ENCODE results near the gene DNAJC8.

DNA sequence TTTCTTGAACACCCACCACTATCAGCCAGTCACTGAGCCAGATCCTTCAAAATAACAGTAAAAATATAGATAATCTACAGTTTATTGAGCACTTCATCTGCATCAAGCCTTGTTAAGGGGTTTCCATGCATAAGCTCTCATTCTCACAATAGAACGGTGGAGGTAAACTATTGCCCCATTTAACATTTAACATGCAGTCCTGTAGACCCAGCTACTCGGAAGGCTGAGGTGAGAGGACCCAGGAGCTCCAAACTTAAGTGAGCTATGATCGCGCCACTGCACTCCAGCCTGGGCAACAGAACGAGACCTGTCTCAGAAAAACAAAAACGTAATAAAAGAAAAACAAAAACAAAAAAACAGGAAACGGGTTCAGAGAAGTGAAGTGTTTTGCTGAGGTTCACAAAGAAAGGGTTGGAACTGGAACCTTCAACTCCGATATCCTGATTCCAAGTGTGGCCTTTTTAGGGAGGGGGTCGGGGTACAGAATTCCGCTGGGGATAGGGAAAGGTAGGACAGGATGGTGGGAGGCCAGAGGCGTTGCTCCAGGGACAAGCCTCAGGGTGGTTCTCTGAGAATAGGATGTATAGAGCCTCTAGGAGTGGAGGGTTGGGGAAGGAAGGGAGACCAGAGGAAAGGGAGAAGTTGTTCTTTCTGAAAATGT lies 14.9 kb upstream of the DNAJC8 start:
- TF ChIP-seq POLR2AphosphoS5 (IDR thresholded peaks at IDR 0.05; ENCODE audit: insufficient read depth in 1 of 2, low read depth in 1 of 2) (no peak), POLR2A (IDR thresholded peaks at IDR 0.05) (no peak)

Measured in vagina (tissue), 2 donors.